HEK293 (cell line): ENCODE results near the gene HPSE2.

Experiments used
- CTCF ChIA-PET: fragments of 350-600 bp; formaldehyde crosslinking; extraction: SDS; loops from one replicate; lab custom pipeline; 2021; ENCODE audit warnings: antibody characterized with exemption; lab: Yijun Ruan, JAX
- POLR2A ChIA-PET: fragments of 300-600 bp; formaldehyde crosslinking; extraction: SDS; loops from one replicate; lab custom pipeline; 2020; ENCODE audit warnings: antibody characterized with exemption, inconsistent platforms; lab: Yijun Ruan, JAX
- H3K27ac ChIP-seq: fragments of 200-500 bp; sonication (Bioruptor generic); 2 replicates; pipeline ENCODE4 v1.5.1; 2014; ENCODE audit warnings: low read depth, low read length, control low read depth, inconsistent platforms; ENCODE audit errors: extremely low read depth
- H3K36me3 ChIP-seq, 2 experiments: fragments of 200-500 bp in 1 of 2; sonication (Bioruptor generic) in 1 of 2; 1 replicate in 1 of 2; 2 replicates in 1 of 2; pipeline ENCODE4 v1.5.1; 2014 to 2017; ENCODE audit warnings: inconsistent platforms in 2 of 2, low read length in 2 of 2; ENCODE audit not compliant: control insufficient read depth in 2 of 2, insufficient read depth in 1 of 2
- H3K4me1 ChIP-seq: fragments of 200-500 bp; sonication (Bioruptor generic); 2 replicates; pipeline ENCODE4 v1.5.1; 2014; ENCODE audit warnings: mild to moderate bottlenecking, low read length, inconsistent platforms; ENCODE audit not compliant: control insufficient read depth, insufficient read depth
- H3K4me3 ChIP-seq: 2 replicates; pipeline ENCODE4 v1.5.1; 2011; ENCODE audit warnings: low read depth, mild to moderate bottlenecking, control low read depth, low read length, moderate library complexity
- H3K9me3 ChIP-seq: fragments of 200-500 bp; sonication (Bioruptor generic); 2 replicates; pipeline ENCODE4 v1.5.1; 2014; ENCODE audit warnings: low read depth, low read length, inconsistent platforms; ENCODE audit not compliant: control insufficient read depth, insufficient read depth
- KLF1 ChIP-seq: fragments of 450-650 bp; formaldehyde crosslinking; IDR thresholded peaks from 2 replicates; pipeline ENCODE4 v1.5.1; 2016; ENCODE audit warnings: missing biosample characterization, missing genetic modification characterization
- MEIS1 ChIP-seq: sonication (generic); formaldehyde crosslinking; IDR thresholded peaks from 2 replicates; pipeline ENCODE4 v1.8.1; 2022; ENCODE audit warnings: missing genetic modification reagents, mild to moderate bottlenecking, borderline replicate concordance
- ZBTB1 ChIP-seq: fragments of 450-650 bp; formaldehyde crosslinking; IDR thresholded peaks from 2 replicates; pipeline ENCODE4 v1.5.1; 2016; ENCODE audit warnings: missing biosample characterization, missing genetic modification characterization
- ZBTB48 ChIP-seq: fragments of 450-650 bp; formaldehyde crosslinking; IDR thresholded peaks from 2 replicates; pipeline ENCODE4 v1.5.1; 2016; ENCODE audit warnings: missing biosample characterization, missing genetic modification characterization
- ZBTB7A ChIP-seq: fragments of 450-650 bp; formaldehyde crosslinking; IDR thresholded peaks from 2 replicates; pipeline ENCODE4 v1.5.1; 2016; ENCODE audit warnings: low read depth, missing biosample characterization, missing genetic modification characterization
- ZFP37 ChIP-seq: fragments of 450-650 bp; formaldehyde crosslinking; IDR thresholded peaks from 2 replicates; pipeline ENCODE4 v1.5.1; 2016; ENCODE audit warnings: missing biosample characterization, missing genetic modification characterization
- ZNF138 ChIP-seq: fragments of 450-650 bp; formaldehyde crosslinking; IDR thresholded peaks from 2 replicates; pipeline ENCODE4 v1.5.1; 2016; ENCODE audit warnings: missing biosample characterization, missing genetic modification characterization, borderline replicate concordance
- ZNF146 ChIP-seq: fragments of 450-650 bp; formaldehyde crosslinking; IDR thresholded peaks from 2 replicates; pipeline ENCODE4 v1.5.1; 2016; ENCODE audit warnings: missing biosample characterization, missing genetic modification characterization
- ZNF157 ChIP-seq: fragments of 450-650 bp; formaldehyde crosslinking; IDR thresholded peaks from 2 replicates; pipeline ENCODE4 v1.5.1; 2016; ENCODE audit warnings: missing biosample characterization, missing genetic modification characterization
- ZNF16 ChIP-seq: fragments of 450-650 bp; formaldehyde crosslinking; IDR thresholded peaks from 2 replicates; pipeline ENCODE4 v1.5.1; 2016; ENCODE audit warnings: low read depth, missing biosample characterization, missing genetic modification characterization
- ZNF175 ChIP-seq: fragments of 450-650 bp; formaldehyde crosslinking; IDR thresholded peaks from 2 replicates; pipeline ENCODE4 v1.5.1; 2016; ENCODE audit warnings: missing biosample characterization, missing genetic modification characterization
- ZNF202 ChIP-seq: fragments of 450-650 bp; formaldehyde crosslinking; IDR thresholded peaks from 2 replicates; pipeline ENCODE4 v1.5.1; 2016; ENCODE audit warnings: missing biosample characterization, missing genetic modification characterization, borderline replicate concordance
- ZNF221 ChIP-seq: fragments of 450-650 bp; formaldehyde crosslinking; IDR thresholded peaks from 2 replicates; pipeline ENCODE4 v1.5.1; 2017; ENCODE audit warnings: missing biosample characterization, missing genetic modification characterization, borderline replicate concordance
- ZNF311 ChIP-seq: fragments of 450-650 bp; formaldehyde crosslinking; IDR thresholded peaks from 2 replicates; pipeline ENCODE4 v1.5.1; 2017; ENCODE audit warnings: missing biosample characterization, missing genetic modification characterization, borderline replicate concordance
- ZNF324 ChIP-seq: fragments of 450-650 bp; formaldehyde crosslinking; IDR thresholded peaks from 2 replicates; pipeline ENCODE4 v1.5.1; 2016; ENCODE audit warnings: missing biosample characterization, missing genetic modification characterization
- ZNF354C ChIP-seq: fragments of 450-650 bp; formaldehyde crosslinking; IDR thresholded peaks from 2 replicates; pipeline ENCODE4 v1.5.1; 2016; ENCODE audit warnings: missing biosample characterization, missing genetic modification characterization, low read depth, borderline replicate concordance
- ZNF391 ChIP-seq: fragments of 450-650 bp; formaldehyde crosslinking; IDR thresholded peaks from 2 replicates; pipeline ENCODE4 v1.5.1; 2016; ENCODE audit warnings: low read depth, missing biosample characterization, missing genetic modification characterization, borderline replicate concordance
- ZNF544 ChIP-seq: fragments of 450-650 bp; formaldehyde crosslinking; IDR thresholded peaks from 2 replicates; pipeline ENCODE4 v1.5.0; 2017; ENCODE audit warnings: missing biosample characterization, missing genetic modification characterization
- ZNF670 ChIP-seq: fragments of 450-650 bp; formaldehyde crosslinking; IDR thresholded peaks from 2 replicates; pipeline ENCODE4 v1.5.1; 2016; ENCODE audit warnings: missing biosample characterization, missing genetic modification characterization, low read depth
- ZNF692 ChIP-seq: fragments of 450-650 bp; formaldehyde crosslinking; IDR thresholded peaks from 2 replicates; pipeline ENCODE4 v1.5.1; 2016; ENCODE audit warnings: missing biosample characterization, missing genetic modification characterization
- ZNF704 ChIP-seq: fragments of 450-650 bp; formaldehyde crosslinking; IDR thresholded peaks from 2 replicates; pipeline ENCODE4 v1.5.1; 2016; ENCODE audit warnings: missing biosample characterization, missing genetic modification characterization
- ZNF747 ChIP-seq: fragments of 450-650 bp; formaldehyde crosslinking; IDR thresholded peaks from 2 replicates; pipeline ENCODE4 v1.5.1; 2016; ENCODE audit warnings: missing biosample characterization, missing genetic modification characterization
- ZNF768 ChIP-seq: fragments of 450-650 bp; formaldehyde crosslinking; IDR thresholded peaks from 2 replicates; pipeline ENCODE4 v1.5.1; 2018; ENCODE audit warnings: missing biosample characterization, mild to moderate bottlenecking, missing genetic modification characterization
- ZNF830 ChIP-seq: fragments of 450-650 bp; IDR thresholded peaks from 2 replicates; pipeline ENCODE4 v1.5.0; 2018; ENCODE audit warnings: missing biosample characterization, missing genetic modification characterization, low read depth, mild to moderate bottlenecking, moderate library complexity
- TF ChIP-seq, protein P1 (sequence below): fragments of 450-650 bp; formaldehyde crosslinking; conservative IDR thresholded peaks from 2 replicates; pipeline ENCODE4 v1.5.1; 2016; ENCODE audit warnings: low read depth, missing biosample characterization, missing genetic modification characterization
- TF ChIP-seq, protein P2 (sequence below): fragments of 450-650 bp; formaldehyde crosslinking; IDR thresholded peaks from 2 replicates; pipeline ENCODE4 v1.5.1; 2016; ENCODE audit warnings: missing biosample characterization, missing genetic modification characterization
- TF ChIP-seq, protein P3 (sequence below): fragments of 450-650 bp; formaldehyde crosslinking; IDR thresholded peaks from 2 replicates; pipeline ENCODE4 v1.5.1; 2016; ENCODE audit warnings: missing biosample characterization, missing genetic modification characterization
- TF ChIP-seq, protein P4 (sequence below): fragments of 450-650 bp; formaldehyde crosslinking; IDR thresholded peaks from 2 replicates; pipeline ENCODE4 v1.5.1; 2016; ENCODE audit warnings: missing biosample characterization, missing genetic modification characterization

HPSE2 gene

GRCh38 chr10:99115703-99116102 lies 119.9 kb downstream of the HPSE2 start:
- CTCF ChIA-PET, result interaction anchor here (0.6 to 1.0 kb wide), 3 partner anchors 61 to 124 kb away, joined by 3 to 4 read pairs (median 4); no protein-coding TSS in a partner anchor
- H3K4me3 ChIP-seq, result no peak overlapping the region

GRCh38 chr10:99085358-99085757 lies 150.3 kb downstream of the HPSE2 start:
- ChIA-PET POLR2A (no interaction called here), CTCF (no interaction called here)
- H3K27ac ChIP-seq, result no peak overlapping the region
- no peak overlapping the region for H3K4me3 ChIP-seq
- H3K36me3 ChIP-seq, result no peaks in the 10 kb centered on the region
- no peaks in the 10 kb centered on the region for H3K9me3 ChIP-seq
- H3K4me1 ChIP-seq, result no peaks in the 10 kb centered on the region
- TF ChIP-seq ZNF138 (tag by site-specific recombination) (no peak), MEIS1 (CRISPR knock-in tag) (no peak), ZNF830 (tag by site-specific recombination) (no peak), ZNF324 (no peak), ZNF202 (tag by site-specific recombination) (no peak), ZNF354C (tag by site-specific recombination) (no peak), ZNF146 (no peak), ZNF768 (tag by site-specific recombination) (no peak), ZNF544 (tag by site-specific recombination) (no peak), ZNF704 (tag by site-specific recombination) (no peak), ZNF311 (tag by site-specific recombination) (no peak), ZFP37 (tag by site-specific recombination) (no peak), ZNF175 (tag by site-specific recombination) (no peak)
- TF ChIP-seq, protein P1, sequence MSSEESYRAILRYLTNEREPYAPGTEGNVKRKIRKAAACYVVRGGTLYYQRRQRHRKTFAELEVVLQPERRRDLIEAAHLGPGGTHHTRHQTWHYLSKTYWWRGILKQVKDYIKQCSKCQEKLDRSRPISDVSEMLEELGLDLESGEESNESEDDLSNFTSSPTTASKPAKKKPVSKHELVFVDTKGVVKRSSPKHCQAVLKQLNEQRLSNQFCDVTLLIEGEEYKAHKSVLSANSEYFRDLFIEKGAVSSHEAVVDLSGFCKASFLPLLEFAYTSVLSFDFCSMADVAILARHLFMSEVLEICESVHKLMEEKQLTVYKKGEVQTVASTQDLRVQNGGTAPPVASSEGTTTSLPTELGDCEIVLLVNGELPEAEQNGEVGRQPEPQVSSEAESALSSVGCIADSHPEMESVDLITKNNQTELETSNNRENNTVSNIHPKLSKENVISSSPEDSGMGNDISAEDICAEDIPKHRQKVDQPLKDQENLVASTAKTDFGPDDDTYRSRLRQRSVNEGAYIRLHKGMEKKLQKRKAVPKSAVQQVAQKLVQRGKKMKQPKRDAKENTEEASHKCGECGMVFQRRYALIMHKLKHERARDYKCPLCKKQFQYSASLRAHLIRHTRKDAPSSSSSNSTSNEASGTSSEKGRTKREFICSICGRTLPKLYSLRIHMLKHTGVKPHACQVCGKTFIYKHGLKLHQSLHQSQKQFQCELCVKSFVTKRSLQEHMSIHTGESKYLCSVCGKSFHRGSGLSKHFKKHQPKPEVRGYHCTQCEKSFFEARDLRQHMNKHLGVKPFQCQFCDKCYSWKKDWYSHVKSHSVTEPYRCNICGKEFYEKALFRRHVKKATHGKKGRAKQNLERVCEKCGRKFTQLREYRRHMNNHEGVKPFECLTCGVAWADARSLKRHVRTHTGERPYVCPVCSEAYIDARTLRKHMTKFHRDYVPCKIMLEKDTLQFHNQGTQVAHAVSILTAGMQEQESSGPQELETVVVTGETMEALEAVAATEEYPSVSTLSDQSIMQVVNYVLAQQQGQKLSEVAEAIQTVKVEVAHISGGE, result no peak
- TF ChIP-seq, protein P2, sequence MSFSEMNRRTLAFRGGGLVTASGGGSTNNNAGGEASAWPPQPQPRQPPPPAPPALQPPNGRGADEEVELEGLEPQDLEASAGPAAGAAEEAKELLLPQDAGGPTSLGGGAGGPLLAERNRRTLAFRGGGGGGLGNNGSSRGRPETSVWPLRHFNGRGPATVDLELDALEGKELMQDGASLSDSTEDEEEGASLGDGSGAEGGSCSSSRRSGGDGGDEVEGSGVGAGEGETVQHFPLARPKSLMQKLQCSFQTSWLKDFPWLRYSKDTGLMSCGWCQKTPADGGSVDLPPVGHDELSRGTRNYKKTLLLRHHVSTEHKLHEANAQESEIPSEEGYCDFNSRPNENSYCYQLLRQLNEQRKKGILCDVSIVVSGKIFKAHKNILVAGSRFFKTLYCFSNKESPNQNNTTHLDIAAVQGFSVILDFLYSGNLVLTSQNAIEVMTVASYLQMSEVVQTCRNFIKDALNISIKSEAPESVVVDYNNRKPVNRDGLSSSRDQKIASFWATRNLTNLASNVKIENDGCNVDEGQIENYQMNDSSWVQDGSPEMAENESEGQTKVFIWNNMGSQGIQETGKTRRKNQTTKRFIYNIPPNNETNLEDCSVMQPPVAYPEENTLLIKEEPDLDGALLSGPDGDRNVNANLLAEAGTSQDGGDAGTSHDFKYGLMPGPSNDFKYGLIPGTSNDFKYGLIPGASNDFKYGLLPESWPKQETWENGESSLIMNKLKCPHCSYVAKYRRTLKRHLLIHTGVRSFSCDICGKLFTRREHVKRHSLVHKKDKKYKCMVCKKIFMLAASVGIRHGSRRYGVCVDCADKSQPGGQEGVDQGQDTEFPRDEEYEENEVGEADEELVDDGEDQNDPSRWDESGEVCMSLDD (tag by site-specific recombination), result no peak
- TF ChIP-seq, protein P3, sequence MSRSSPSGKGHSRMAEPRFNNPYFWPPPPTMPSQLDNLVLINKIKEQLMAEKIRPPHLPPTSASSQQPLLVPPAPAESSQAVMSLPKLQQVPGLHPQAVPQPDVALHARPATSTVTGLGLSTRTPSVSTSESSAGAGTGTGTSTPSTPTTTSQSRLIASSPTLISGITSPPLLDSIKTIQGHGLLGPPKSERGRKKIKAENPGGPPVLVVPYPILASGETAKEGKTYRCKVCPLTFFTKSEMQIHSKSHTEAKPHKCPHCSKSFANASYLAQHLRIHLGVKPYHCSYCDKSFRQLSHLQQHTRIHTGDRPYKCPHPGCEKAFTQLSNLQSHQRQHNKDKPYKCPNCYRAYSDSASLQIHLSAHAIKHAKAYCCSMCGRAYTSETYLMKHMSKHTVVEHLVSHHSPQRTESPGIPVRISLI (tag by site-specific recombination), result no peak

More at GRCh38 chr10:99115703-99116102, 119.9 kb downstream of the HPSE2 start:
- Histone ChIP-seq H3K36me3 (no peaks in the 10 kb centered on the region), H3K27ac (no peak overlapping the region), H3K9me3 (no peaks in the 10 kb centered on the region), H3K4me1 (no peaks in the 10 kb centered on the region)
- POLR2A ChIA-PET, result no interaction called here
- TF ChIP-seq ZNF747 (tag by site-specific recombination) (no peak), ZNF221 (tag by site-specific recombination) (no peak), ZNF354C (tag by site-specific recombination) (no peak), ZNF692 (tag by site-specific recombination) (no peak), ZNF16 (tag by site-specific recombination) (no peak), ZBTB1 (tag by site-specific recombination) (no peak), KLF1 (tag by site-specific recombination) (no peak), ZBTB48 (tag by site-specific recombination) (no peak), ZNF157 (tag by site-specific recombination) (no peak), ZNF544 (tag by site-specific recombination) (no peak), ZNF391 (tag by site-specific recombination) (no peak), ZNF670 (tag by site-specific recombination) (no peak), ZBTB7A (tag by site-specific recombination) (no peak)
- TF ChIP-seq, protein P4, sequence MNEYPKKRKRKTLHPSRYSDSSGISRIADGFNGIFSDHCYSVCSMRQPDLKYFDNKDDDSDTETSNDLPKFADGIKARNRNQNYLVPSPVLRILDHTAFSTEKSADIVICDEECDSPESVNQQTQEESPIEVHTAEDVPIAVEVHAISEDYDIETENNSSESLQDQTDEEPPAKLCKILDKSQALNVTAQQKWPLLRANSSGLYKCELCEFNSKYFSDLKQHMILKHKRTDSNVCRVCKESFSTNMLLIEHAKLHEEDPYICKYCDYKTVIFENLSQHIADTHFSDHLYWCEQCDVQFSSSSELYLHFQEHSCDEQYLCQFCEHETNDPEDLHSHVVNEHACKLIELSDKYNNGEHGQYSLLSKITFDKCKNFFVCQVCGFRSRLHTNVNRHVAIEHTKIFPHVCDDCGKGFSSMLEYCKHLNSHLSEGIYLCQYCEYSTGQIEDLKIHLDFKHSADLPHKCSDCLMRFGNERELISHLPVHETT, result no peak
